HEK293T (cell line): Measurements from ENCODE around the gene RUFY4.

Experiments used
- CTCF ChIA-PET: fragments of 350-600 bp; formaldehyde crosslinking; extraction: SDS; loops from one replicate; lab custom pipeline; 2021; ENCODE audit warnings: antibody characterized with exemption, inconsistent platforms; lab: Yijun Ruan, JAX
- POLR2A ChIA-PET: fragments of 350-600 bp; formaldehyde crosslinking; extraction: SDS; loops from one replicate; lab custom pipeline; 2020; ENCODE audit warnings: antibody characterized with exemption, inconsistent platforms; lab: Yijun Ruan, JAX
- DNase-seq: peaks from one replicate; pipeline ENCODE4 v3.0.0; 2012; ENCODE audit warnings: mixed read lengths; ENCODE audit errors: extremely low spot score
- ARNT ChIP-seq: fragments of 450-650 bp; IDR thresholded peaks from 2 replicates; pipeline ENCODE4 v1.6.1; 2017; ENCODE audit warnings: mild to moderate bottlenecking
- BHLHE40 ChIP-seq: fragments of 450-650 bp; IDR thresholded peaks from 2 replicates; pipeline ENCODE4 v1.6.1; 2016; ENCODE audit warnings: mild to moderate bottlenecking, moderate library complexity, borderline replicate concordance
- CTBP1 ChIP-seq: fragments of 450-650 bp; IDR thresholded peaks from 2 replicates; pipeline ENCODE4 v1.6.1; 2016; ENCODE audit warnings: borderline replicate concordance
- ELF4 ChIP-seq: fragments of 450-650 bp; IDR thresholded peaks from 2 replicates; pipeline ENCODE4 v1.6.1; 2017; ENCODE audit warnings: antibody characterized with exemption
- FOXA1 ChIP-seq: fragments of 450-650 bp; IDR thresholded peaks from 2 replicates; pipeline ENCODE4 v1.6.1; 2016; ENCODE audit warnings: mild to moderate bottlenecking
- FOXK2 ChIP-seq: fragments of 450-650 bp; IDR thresholded peaks from 2 replicates; pipeline ENCODE4 v1.6.1; 2016; ENCODE audit warnings: mild to moderate bottlenecking
- FOXM1 ChIP-seq: fragments of 450-650 bp; IDR thresholded peaks from 2 replicates; pipeline ENCODE4 v1.6.1; 2017; ENCODE audit warnings: mild to moderate bottlenecking, borderline replicate concordance
- HDGF ChIP-seq: fragments of 450-650 bp; IDR thresholded peaks from 2 replicates; pipeline ENCODE4 v1.6.1; 2017; ENCODE audit warnings: antibody characterized with exemption, borderline replicate concordance
- L3MBTL2 ChIP-seq: fragments of 450-650 bp; conservative IDR thresholded peaks from 2 replicates; pipeline ENCODE4 v1.6.1; 2016; ENCODE audit warnings: mild to moderate bottlenecking
- LEF1 ChIP-seq: fragments of 450-650 bp; IDR thresholded peaks from 2 replicates; pipeline ENCODE4 v1.6.1; 2017; ENCODE audit warnings: mild to moderate bottlenecking, borderline replicate concordance
- NFRKB ChIP-seq: fragments of 450-650 bp; IDR thresholded peaks from 2 replicates; pipeline ENCODE4 v1.6.1; 2016; ENCODE audit warnings: mild to moderate bottlenecking, moderate library complexity
- SP1 ChIP-seq: fragments of 450-650 bp; IDR thresholded peaks from 2 replicates; pipeline ENCODE4 v1.6.1; 2017
- SUZ12 ChIP-seq: fragments of 450-650 bp; IDR thresholded peaks from 2 replicates; pipeline ENCODE4 v1.6.1; 2016; ENCODE audit warnings: mild to moderate bottlenecking
- TARDBP ChIP-seq: fragments of 450-650 bp; IDR thresholded peaks from 2 replicates; pipeline ENCODE4 v1.6.1; 2016
- ZNF384 ChIP-seq: fragments of 450-650 bp; IDR thresholded peaks from 2 replicates; pipeline ENCODE4 v1.6.1; 2016
- TF ChIP-seq, protein P1 (sequence below): fragments of 450-650 bp; IDR thresholded peaks from 2 replicates; pipeline ENCODE4 v1.6.1; 2016

Gene RUFY4

DNA sequence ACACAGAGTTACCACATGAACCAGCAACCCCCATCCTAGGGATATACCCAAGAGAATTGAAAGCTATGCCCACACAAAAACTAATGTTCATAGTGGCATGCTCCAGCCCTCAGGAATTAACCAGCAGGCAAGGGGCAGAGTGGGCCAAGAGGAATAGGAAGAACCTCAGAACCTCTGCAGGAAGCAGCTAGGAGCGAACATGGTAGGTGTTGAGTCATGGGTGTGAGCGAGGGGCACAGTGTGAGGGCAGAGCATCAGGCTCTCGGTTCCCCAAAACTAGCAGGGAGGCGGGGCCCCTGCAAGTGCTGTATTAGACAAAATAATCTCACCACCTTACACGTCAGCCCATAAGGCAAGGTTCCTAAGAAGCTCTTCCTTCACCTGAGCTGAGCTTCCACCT, 5.6 kb upstream of the RUFY4 start:
- no peak for TF ChIP-seq CTBP1
- no peak for TF ChIP-seq ARNT
- TF ChIP-seq FOXK2: no peak
- TF ChIP-seq ZNF384: no peak
- TF ChIP-seq SUZ12: no peak
- TF ChIP-seq FOXA1: no peak
- TF ChIP-seq L3MBTL2: no peak
- ChIA-PET CTCF (interaction anchor here (1.0 to 1.1 kb wide), 2 partner anchors 8 to 14 kb away, joined by 3 read pairs; no protein-coding TSS in a partner anchor), POLR2A (no interaction called here)
- no peak for DNase-seq

- CTCF ChIA-PET: interaction anchor here (0.9 to 1.1 kb wide), 3 partner anchors 8 to 13 kb away, joined by 3 read pairs; no protein-coding TSS in a partner anchor
Measured at GRCh38 chr2:218063896-218064295, 5.2 kb upstream of the RUFY4 start.

DNA sequence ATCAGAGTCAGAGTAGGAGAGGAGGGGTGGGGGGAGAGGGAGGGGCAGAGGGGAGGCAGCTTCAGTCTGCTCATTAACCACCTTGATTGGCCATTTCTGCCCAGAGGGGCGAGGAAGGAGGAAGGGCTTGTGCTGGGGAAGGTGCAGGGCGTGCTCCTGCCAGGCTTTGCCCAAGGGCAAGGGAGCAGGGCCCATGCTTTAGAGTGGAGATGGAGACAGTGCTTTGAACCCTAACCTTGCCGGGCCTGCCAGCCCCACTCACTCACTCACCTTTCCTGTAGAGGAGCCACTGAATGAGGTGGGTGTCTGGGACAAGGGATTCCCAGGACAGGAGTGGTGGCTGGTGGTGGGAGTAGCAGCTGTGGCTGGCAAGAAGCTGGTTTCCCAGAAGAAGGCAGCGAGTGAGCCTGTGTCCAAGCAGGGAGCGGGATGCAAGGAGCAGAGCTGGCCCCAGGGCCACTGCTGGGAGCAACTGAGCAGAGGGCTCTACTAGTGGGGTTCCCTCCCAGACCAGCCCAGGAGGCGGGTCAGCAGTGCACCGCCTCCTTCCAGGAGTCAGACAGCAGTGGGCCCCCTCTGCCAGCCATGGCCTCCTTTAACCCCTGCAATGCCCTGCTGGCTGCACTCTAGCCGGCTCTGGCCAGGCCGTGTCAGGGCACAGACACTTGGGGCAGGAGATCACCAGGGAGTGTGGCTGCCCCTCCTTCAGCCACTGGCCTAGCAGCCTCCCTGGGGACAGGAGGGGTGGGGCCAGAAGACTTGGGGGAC, 3.6 kb upstream of the RUFY4 start:
- CTCF ChIA-PET: no interaction called here

More at GRCh38 chr2:218063896-218064295, 5.2 kb upstream of the RUFY4 start:
- TF ChIP-seq FOXA1: no peak
- no peak for TF ChIP-seq SUZ12
- no peak for TF ChIP-seq ZNF384
- TF ChIP-seq BHLHE40: no peak
- no peak for TF ChIP-seq L3MBTL2
- no peak for TF ChIP-seq LEF1
- TF ChIP-seq CTBP1: no peak
- TF ChIP-seq NFRKB: no peak
- TF ChIP-seq HDGF: no peak
- no peak for DNase-seq
- POLR2A ChIA-PET: no interaction called here

DNA sequence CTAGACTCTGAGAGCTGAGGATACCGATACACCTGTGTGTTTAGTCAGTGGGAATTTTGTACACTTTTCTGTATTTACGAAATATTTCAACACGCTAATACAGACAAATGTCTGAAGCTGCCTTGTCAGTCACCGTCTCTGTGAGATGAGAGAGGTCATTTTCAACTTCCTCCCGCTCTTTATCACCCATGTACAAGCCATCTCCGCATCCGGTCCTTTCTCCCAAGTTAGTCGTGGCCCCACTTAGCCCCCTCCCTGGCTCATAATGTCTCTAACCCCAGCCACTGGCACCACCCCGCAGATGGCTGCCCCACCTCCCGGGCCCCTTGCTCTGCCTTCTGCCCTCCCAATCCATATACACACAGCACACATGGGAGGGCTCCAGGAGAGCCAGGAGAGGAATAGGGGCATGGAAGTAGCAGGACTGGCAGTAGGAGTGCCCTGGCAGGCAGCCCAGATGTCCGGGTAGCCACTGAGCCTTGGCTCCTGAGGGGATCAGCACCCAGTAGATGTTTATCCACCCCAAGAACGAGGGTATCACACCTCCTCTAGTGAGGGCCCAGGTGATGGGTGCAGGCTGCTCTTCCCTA, 2.0 kb upstream of the RUFY4 start:
- no peak for DNase-seq
- POLR2A ChIA-PET: no interaction called here
- TF ChIP-seq ARNT (no peak), NFRKB (no peak), SP1 (no peak), HDGF (no peak), FOXA1 (no peak), BHLHE40 (no peak), LEF1 (no peak), L3MBTL2 (no peak), ELF4 (no peak), ZNF384 (no peak), TARDBP (no peak), FOXK2 (no peak), SUZ12 (no peak), CTBP1 (no peak), FOXM1 (no peak)
- TF ChIP-seq, protein P1, sequence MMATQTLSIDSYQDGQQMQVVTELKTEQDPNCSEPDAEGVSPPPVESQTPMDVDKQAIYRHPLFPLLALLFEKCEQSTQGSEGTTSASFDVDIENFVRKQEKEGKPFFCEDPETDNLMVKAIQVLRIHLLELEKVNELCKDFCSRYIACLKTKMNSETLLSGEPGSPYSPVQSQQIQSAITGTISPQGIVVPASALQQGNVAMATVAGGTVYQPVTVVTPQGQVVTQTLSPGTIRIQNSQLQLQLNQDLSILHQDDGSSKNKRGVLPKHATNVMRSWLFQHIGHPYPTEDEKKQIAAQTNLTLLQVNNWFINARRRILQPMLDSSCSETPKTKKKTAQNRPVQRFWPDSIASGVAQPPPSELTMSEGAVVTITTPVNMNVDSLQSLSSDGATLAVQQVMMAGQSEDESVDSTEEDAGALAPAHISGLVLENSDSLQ: no peak
- CTCF ChIA-PET: no interaction called here

More for the DNA sequence above, 3.6 kb upstream of the RUFY4 start:
- TF ChIP-seq, protein P1: no peak
- no peak for TF ChIP-seq LEF1
- no peak for TF ChIP-seq HDGF
- no peak for TF ChIP-seq TARDBP
- no peak for TF ChIP-seq SP1
- TF ChIP-seq ARNT: no peak
- no peak for TF ChIP-seq L3MBTL2
- TF ChIP-seq FOXK2: no peak
- TF ChIP-seq SUZ12: no peak
- no peak for TF ChIP-seq ELF4
- TF ChIP-seq FOXA1: no peak
- no peak for TF ChIP-seq NFRKB
- no peak for TF ChIP-seq BHLHE40
- no peak for TF ChIP-seq FOXM1
- POLR2A ChIA-PET: no interaction called here
- no peak for DNase-seq

DNA sequence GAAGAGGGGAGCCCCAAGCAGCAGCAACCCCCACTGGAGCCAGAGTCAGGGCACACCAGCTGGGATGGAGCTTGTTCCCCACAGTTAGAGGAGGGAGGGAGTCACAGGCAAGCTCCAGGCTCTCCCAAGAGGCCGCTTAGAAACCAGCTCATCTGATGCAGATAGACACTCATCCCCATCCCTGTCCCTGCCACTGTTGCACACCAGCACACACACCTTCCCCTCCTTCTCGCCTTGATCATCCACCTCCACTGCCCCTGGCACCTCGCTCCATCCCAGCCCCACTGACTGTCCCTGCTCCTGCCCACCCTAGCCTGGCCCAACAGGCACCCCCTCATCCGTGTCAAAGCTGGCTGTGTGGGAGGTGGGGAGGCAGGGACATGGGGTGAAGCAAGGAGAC, 1.5 kb upstream of the RUFY4 start:
- POLR2A ChIA-PET: no interaction called here
- CTCF ChIA-PET: no interaction called here
- DNase-seq: no peak
- no peak for TF ChIP-seq HDGF
- TF ChIP-seq FOXK2: no peak
- TF ChIP-seq BHLHE40: no peak
- no peak for TF ChIP-seq L3MBTL2
- no peak for TF ChIP-seq NFRKB
- no peak for TF ChIP-seq FOXA1
- TF ChIP-seq SUZ12: no peak
- TF ChIP-seq, protein P1: no peak
- no peak for TF ChIP-seq SP1
- no peak for TF ChIP-seq FOXM1
- TF ChIP-seq TARDBP: no peak

- ChIA-PET POLR2A (no interaction called here), CTCF (interaction anchor here (0.6 to 1.1 kb wide), 2 partner anchors 170 to 284 kb away, joined by 3 read pairs; no protein-coding TSS in a partner anchor)
- TF ChIP-seq HDGF: no peak
- no peak for TF ChIP-seq SUZ12
- no peak for TF ChIP-seq FOXA1
- no peak for TF ChIP-seq FOXK2
- no peak for TF ChIP-seq ELF4
- TF ChIP-seq ZNF384: no peak
- TF ChIP-seq, protein P1: no peak
- TF ChIP-seq LEF1: no peak
- TF ChIP-seq TARDBP: no peak
- TF ChIP-seq L3MBTL2: no peak
- TF ChIP-seq SP1: no peak
- TF ChIP-seq FOXM1: no peak
- no peak for TF ChIP-seq NFRKB
- no peak for TF ChIP-seq ARNT
- no peak for TF ChIP-seq BHLHE40
- no peak for TF ChIP-seq CTBP1
- DNase-seq: no peak
Measured at GRCh38 chr2:218069606-218070300, 700 bp downstream of the RUFY4 start.
